Measurements from ENCODE around the gene PIGC.
A peak's percentile ranks its signal among the peaks of the same experiment; 100 is the strongest.

Gene PIGC

DNA sequence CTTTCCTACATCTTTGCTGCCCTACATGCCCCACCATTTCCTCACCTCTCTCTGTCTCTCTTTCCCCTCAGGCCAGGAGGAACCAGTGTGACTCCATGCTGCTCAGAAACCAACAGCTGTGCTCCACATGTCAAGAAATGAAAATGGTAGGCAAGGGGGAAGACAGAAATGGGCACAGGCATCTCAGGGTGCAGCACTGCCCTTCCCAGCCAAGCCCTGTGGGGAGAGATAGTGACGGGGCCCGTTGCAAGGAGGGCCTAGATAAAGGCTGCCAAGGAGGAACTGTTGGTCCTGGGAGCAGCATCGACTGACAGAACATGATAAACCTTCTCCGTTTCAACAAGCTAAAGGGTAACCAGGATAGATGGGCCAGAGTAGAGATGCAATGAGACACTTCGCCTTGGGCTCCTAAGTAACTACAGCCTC, 12.5 kb upstream of the PIGC start:
- no peak for FAIRE-seq
- DNase-seq (ENCODE audit: insufficient read length, low spot score): no peak
- TF ChIP-seq SPI1 (IDR thresholded peaks at IDR 0.05; ENCODE audit: low read depth, low read length): no peak
- no peak for TF ChIP-seq TAF1 (IDR thresholded peaks at IDR 0.05; ENCODE audit: low read depth, low read length)
- TF ChIP-seq POLR2A (IDR thresholded peaks at IDR 0.05; ENCODE audit: low read depth, low read length): no peak
- no peak for TF ChIP-seq PAX5 (IDR thresholded peaks at IDR 0.05; ENCODE audit: insufficient read depth, low read length, severe bottlenecking)
- TF ChIP-seq POLR2AphosphoS5 (IDR thresholded peaks at IDR 0.05; ENCODE audit: low read depth, low read length): no peak

DNA sequence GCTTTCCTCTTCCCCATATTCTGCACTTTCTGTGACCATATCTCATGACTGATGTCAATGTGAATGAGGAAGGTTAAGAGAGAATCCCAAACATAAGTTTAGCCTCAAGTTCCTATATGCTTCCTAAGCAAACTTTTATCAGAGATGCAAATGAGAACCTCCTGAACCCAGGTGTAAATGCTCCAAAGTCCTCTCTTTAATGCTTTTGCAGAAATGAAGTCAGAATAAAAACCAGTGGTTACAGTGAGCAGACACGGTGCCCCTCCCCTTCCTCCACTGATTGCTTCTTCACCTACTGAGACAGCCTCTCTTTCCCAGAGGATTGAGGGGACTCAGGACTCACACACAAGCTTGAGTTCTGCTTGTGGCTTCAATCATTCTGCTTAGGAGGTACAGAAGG, 11.6 kb upstream of the PIGC start:
- DNase-seq (ENCODE audit: insufficient read length, low spot score) (no peak), FAIRE-seq (no peak)
- TF ChIP-seq TAF1 (IDR thresholded peaks at IDR 0.05; ENCODE audit: low read depth, low read length) (no peak), POU2F2 (IDR thresholded peaks at IDR 0.05; ENCODE audit: low read depth, low read length) (no peak), POLR2AphosphoS5 (IDR thresholded peaks at IDR 0.05; ENCODE audit: low read depth, low read length) (no peak), SPI1 (IDR thresholded peaks at IDR 0.05; ENCODE audit: low read depth, low read length) (no peak), POLR2A (IDR thresholded peaks at IDR 0.05; ENCODE audit: low read depth, low read length) (no peak), PAX5 (IDR thresholded peaks at IDR 0.05; ENCODE audit: insufficient read depth, low read length, severe bottlenecking) (no peak)

DNA sequence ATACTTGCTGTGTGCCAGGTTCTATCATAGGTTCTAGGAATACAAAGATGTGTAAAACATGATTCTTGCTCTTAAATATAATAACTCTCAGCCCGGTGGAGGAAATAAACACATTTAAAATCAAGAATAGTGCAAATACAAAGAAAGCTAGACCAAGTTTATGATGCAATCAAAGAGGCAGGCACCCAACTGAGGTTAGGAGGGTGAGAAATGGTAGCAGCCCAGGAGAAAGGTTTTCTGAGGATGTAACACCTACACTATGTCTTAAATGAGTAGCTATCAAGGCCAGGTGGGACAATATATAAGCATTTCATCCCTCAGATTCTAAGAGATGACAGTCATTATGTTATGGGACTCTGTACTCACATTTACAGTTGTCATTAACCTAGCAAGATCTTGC, 9.7 kb upstream of the PIGC start:
- FAIRE-seq: no peak
- no peak for DNase-seq (ENCODE audit: insufficient read length, low spot score)
- TF ChIP-seq TAF1 (IDR thresholded peaks at IDR 0.05; ENCODE audit: low read depth, low read length): no peak
- TF ChIP-seq SPI1 (IDR thresholded peaks at IDR 0.05; ENCODE audit: low read depth, low read length): no peak
- no peak for TF ChIP-seq POU2F2 (IDR thresholded peaks at IDR 0.05; ENCODE audit: low read depth, low read length)
- no peak for TF ChIP-seq POLR2AphosphoS5 (IDR thresholded peaks at IDR 0.05; ENCODE audit: low read depth, low read length)
- no peak for TF ChIP-seq POLR2A (IDR thresholded peaks at IDR 0.05; ENCODE audit: low read depth, low read length)
- no peak for TF ChIP-seq PAX5 (IDR thresholded peaks at IDR 0.05; ENCODE audit: insufficient read depth, low read length, severe bottlenecking)

DNA sequence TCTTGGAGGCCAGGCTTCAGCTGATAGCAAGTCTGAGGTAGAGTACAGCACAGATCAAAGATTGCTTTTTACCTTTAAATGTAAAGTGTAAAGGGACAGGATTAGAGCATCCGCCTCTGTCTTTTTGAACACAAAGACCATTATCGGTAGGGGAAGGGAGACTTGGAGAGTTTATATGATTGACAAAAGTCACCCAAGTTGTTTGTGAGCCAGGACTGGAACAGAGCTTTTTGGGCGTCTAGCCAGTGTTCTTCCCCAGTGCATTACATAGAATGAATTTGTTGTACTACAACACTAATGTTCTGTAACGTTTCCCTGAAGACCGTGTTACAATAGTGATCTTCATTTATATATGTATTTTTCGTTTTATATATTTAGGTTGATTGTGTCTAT, 9.3 kb upstream of the PIGC start:
- DNase-seq (ENCODE audit: insufficient read length, low spot score) (no peak), FAIRE-seq (no peak)
- TF ChIP-seq TAF1 (IDR thresholded peaks at IDR 0.05; ENCODE audit: low read depth, low read length): no peak
- TF ChIP-seq SPI1 (IDR thresholded peaks at IDR 0.05; ENCODE audit: low read depth, low read length): no peak
- no peak for TF ChIP-seq POLR2A (IDR thresholded peaks at IDR 0.05; ENCODE audit: low read depth, low read length)
- no peak for TF ChIP-seq PAX5 (IDR thresholded peaks at IDR 0.05; ENCODE audit: insufficient read depth, low read length, severe bottlenecking)
- TF ChIP-seq POU2F2 (IDR thresholded peaks at IDR 0.05; ENCODE audit: low read depth, low read length): no peak
- TF ChIP-seq POLR2AphosphoS5 (IDR thresholded peaks at IDR 0.05; ENCODE audit: low read depth, low read length): no peak

DNA sequence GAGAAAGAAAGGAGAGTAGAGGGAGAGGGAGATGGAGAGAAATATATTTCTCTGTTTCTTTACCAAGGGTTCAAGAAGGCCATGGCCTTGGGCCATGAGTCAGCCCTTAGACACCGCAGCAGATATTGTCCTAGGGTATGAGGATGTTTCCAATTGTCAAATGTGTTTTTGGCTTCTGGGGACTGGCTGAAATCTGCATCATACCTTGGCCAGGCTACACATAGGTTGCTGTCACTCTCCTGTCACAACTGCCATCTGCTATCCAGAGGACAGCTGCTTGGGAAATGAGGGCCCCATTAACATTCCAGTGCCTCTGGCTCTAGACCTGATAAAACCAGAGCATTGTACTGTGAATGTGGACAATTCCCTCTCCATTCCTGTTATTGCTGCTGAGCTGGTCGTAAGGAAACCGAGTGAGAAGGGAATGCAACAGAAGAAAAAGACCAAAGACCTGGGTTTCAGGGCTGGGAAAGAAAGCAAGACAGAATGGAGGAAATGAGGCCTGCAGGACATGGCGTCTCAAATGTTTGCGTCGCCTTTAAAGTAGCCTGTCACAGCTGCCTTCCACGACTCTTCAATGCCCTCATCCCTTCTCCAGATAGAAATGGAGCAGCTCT, 8.8 kb upstream of the PIGC start:
- TF ChIP-seq SPI1 (IDR thresholded peaks at IDR 0.05; ENCODE audit: low read depth, low read length) (no peak), POLR2AphosphoS5 (IDR thresholded peaks at IDR 0.05; ENCODE audit: low read depth, low read length) (no peak), TAF1 (IDR thresholded peaks at IDR 0.05; ENCODE audit: low read depth, low read length) (no peak), POU2F2 (IDR thresholded peaks at IDR 0.05; ENCODE audit: low read depth, low read length) (no peak), PAX5 (IDR thresholded peaks at IDR 0.05; ENCODE audit: insufficient read depth, low read length, severe bottlenecking) (no peak), POLR2A (IDR thresholded peaks at IDR 0.05; ENCODE audit: low read depth, low read length) (no peak)
- no peak for DNase-seq (ENCODE audit: insufficient read length, low spot score)
- FAIRE-seq: no peak

DNA sequence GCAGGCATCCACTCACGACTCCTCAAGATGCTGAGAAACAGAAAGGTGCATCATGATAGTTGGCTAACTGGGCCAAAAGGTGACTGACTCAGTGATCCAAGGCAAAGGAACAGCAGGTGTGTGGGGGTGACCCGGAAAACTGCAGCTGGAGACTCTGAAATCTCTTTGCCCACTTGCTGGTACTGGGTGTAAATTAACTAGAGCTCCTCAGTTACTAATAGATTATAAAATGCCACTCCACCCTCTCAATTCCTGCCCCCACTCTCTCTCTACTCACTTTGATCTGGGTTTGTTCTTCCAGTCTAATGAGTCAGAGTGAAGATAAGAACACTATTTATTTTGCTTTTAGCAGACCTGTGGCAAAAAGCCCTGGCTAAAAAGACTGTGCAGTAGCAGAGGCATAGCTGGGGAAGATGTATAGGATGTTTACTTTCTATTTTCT, 7.2 kb upstream of the PIGC start:
- no peak for FAIRE-seq
- DNase-seq (ENCODE audit: insufficient read length, low spot score): no peak
- no peak for TF ChIP-seq SPI1 (IDR thresholded peaks at IDR 0.05; ENCODE audit: low read depth, low read length)
- no peak for TF ChIP-seq PAX5 (IDR thresholded peaks at IDR 0.05; ENCODE audit: insufficient read depth, low read length, severe bottlenecking)
- TF ChIP-seq POU2F2 (IDR thresholded peaks at IDR 0.05; ENCODE audit: low read depth, low read length): no peak

DNA sequence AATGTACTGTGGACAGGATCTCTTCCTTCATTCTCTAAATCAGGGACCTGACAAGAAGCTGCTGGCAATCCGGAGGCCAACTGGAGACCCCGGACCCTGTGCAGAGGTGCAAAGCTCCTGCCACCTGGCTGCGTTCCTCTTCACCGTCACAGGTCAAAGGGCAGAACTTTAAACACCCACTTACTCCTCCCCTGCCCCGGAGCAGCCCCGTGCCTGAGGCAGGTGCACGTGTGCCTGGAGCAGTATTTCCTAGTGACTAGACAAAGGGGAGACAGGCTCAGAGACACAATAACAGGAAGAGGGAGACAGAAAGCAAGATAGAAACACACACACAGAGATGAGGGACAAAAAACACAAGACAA, 6.6 kb upstream of the PIGC start:
- FAIRE-seq: no peak
- TF ChIP-seq PAX5 (IDR thresholded peaks at IDR 0.05; ENCODE audit: insufficient read depth, low read length, severe bottlenecking) (no peak), POLR2A (IDR thresholded peaks at IDR 0.05; ENCODE audit: low read depth, low read length) (no peak), TAF1 (IDR thresholded peaks at IDR 0.05; ENCODE audit: low read depth, low read length) (no peak), POU2F2 (IDR thresholded peaks at IDR 0.05; ENCODE audit: low read depth, low read length) (no peak), POLR2AphosphoS5 (IDR thresholded peaks at IDR 0.05; ENCODE audit: low read depth, low read length) (no peak), SPI1 (IDR thresholded peaks at IDR 0.05; ENCODE audit: low read depth, low read length) (no peak)
- no peak for DNase-seq (ENCODE audit: insufficient read length, low spot score)

DNA sequence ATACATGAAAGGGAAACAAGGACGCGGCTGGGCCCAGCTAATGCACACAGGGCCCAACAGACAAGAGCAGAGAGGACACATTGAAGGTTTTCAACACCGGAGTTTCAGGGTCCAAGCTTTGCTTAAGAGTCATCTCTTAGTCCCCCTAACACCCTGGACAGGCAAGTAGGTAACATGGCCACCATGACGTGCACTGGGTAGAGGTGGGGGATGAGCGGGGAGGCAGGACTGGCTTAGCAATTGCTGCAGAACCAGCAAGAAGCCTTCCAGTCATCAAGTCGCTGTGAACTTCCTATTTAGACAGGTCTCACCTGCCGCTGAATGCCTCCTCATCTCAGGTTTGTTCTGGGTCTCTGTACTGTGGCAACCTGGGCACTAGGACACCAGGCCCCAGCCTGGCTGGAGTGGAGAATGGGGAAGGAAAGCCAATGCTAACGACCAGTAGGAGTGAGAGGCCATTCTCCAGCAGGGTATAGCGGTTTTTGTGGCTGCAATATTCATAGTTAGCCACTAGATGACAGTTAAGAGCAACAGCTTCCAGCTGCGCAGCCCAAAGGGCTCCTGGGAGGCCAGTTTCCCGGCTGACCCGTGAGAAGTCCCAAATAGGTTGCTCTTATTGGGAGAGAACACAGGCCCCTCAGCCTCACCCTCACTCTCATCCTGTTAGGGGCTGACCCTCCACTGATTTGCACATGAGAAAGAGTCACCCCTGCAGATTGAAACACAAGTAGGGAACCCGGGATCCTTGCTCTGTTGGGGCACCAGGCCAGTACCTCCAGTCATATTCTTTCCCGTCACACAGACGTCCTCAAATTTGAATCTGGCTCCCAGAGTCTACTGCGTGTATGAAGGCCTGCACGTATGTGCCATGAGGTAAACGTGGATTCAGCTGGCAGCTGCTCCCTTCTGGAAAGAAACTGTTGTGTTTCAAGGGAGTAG, 6.0 kb upstream of the PIGC start:
- TF ChIP-seq SPI1 (IDR thresholded peaks at IDR 0.05; ENCODE audit: low read depth, low read length): no peak
- no peak for TF ChIP-seq POU2F2 (IDR thresholded peaks at IDR 0.05; ENCODE audit: low read depth, low read length)
- TF ChIP-seq PAX5 (IDR thresholded peaks at IDR 0.05; ENCODE audit: insufficient read depth, low read length, severe bottlenecking): no peak
- no peak for TF ChIP-seq POLR2A (IDR thresholded peaks at IDR 0.05; ENCODE audit: low read depth, low read length)
- FAIRE-seq: peak; percentile 80
- DNase-seq (ENCODE audit: insufficient read length, low spot score): peak; percentile 28

DNA sequence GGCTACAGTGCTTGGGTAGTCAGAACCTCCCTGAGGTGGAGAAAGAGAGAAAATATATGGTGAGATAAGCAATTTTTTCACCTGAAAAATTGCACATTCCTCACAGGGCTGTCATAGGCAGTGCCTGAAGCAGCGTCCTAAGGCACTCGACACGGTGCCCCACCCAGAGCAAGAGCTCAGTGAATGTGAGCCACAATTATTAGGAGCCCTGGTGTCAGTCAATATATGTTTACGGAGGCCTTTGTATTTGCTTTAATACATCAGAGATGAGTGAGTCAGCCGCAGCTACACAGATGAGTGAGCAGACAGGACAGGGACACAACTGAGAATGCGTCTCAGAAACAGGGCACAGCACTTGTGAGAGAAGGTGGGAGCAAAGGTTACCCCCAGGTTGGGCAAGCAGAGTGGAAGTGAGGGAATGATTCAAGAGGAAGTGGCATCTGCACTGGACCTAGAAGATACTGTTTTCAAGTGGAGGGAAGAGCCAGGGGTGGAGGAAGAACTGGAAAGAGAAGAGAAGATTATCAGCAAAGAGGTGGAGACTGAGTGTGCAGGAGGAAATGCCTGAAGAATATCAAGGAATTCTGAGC, 5.2 kb upstream of the PIGC start:
- DNase-seq (ENCODE audit: insufficient read length, low spot score) (no peak), FAIRE-seq (no peak)
- TF ChIP-seq POLR2A (IDR thresholded peaks at IDR 0.05; ENCODE audit: low read depth, low read length): no peak
- TF ChIP-seq TAF1 (IDR thresholded peaks at IDR 0.05; ENCODE audit: low read depth, low read length): no peak
- no peak for TF ChIP-seq POU2F2 (IDR thresholded peaks at IDR 0.05; ENCODE audit: low read depth, low read length)
- TF ChIP-seq PAX5 (IDR thresholded peaks at IDR 0.05; ENCODE audit: insufficient read depth, low read length, severe bottlenecking): no peak
- no peak for TF ChIP-seq SPI1 (IDR thresholded peaks at IDR 0.05; ENCODE audit: low read depth, low read length)
- no peak for TF ChIP-seq POLR2AphosphoS5 (IDR thresholded peaks at IDR 0.05; ENCODE audit: low read depth, low read length)
